ENCODE data around the gene BTBD19. TPM values are rescaled to one million over a fixed set of nuclear protein-coding genes. Genes with fewer than 3 reads are reported as not detected.

Gene BTBD19
- total RNA-seq, 1 donor from 2014 or later: 30.6 TPM

- Histone ChIP-seq H3K27me3 (ENCODE audit: insufficient read depth, low read length) (no peaks in the 10 kb centered on the region), H3K9me3 (ENCODE audit: insufficient read depth, low read depth, low read length) (no peaks in the 10 kb centered on the region), H3K36me3 (ENCODE audit: insufficient read depth, low read length) (no peaks in the 10 kb centered on the region), H3K4me1 (ENCODE audit: insufficient read depth, low read length) (no peaks in the 10 kb centered on the region), H2AFZ (ENCODE audit: low read depth, low read length) (no peak overlapping the region), H3K79me2 (ENCODE audit: insufficient read depth, low read length) (no peaks in the 10 kb centered on the region), H3K4me3 (ENCODE audit: insufficient read depth, low read depth, low read length) (no peak overlapping the region), H3K4me2 (ENCODE audit: low read length) (no peak overlapping the region), H4K20me1 (ENCODE audit: insufficient read depth, low read length) (no peaks in the 10 kb centered on the region), H3K9ac (ENCODE audit: low read length) (no peak overlapping the region), H3K27ac (ENCODE audit: low read depth, low read length) (no peak overlapping the region)
- Mint-ChIP-seq H3K27ac (ENCODE audit: unreplicated experiment) (no peak overlapping the region), H3K4me1 (ENCODE audit: low read depth, unreplicated experiment) (no peaks in the 10 kb centered on the region), H3K9me3 (ENCODE audit: unreplicated experiment) (peaks cover 15% of the 10 kb centered on the region), H3K27me3 (ENCODE audit: low read depth, unreplicated experiment) (peaks cover 11% of the 10 kb centered on the region), H3K4me3 (ENCODE audit: unreplicated experiment) (no peak overlapping the region), H3K36me3 (ENCODE audit: low read depth, unreplicated experiment) (peaks cover 8% of the 10 kb centered on the region)
- TF ChIP-seq EZH2 (IDR thresholded peaks at IDR 0.05; ENCODE audit: insufficient read depth, low read length) (no peak), CTCF (IDR thresholded peaks at IDR 0.05; ENCODE audit: insufficient read depth, low read depth, low read length) (no peak)
- DNase-seq (ENCODE audit: low read depth) (no peak), FAIRE-seq (no peak)
Measured at GRCh38 chr1:44828003-44828651, 19.8 kb downstream of the BTBD19 start.

GRCh38 chr1:44828841-44829440 lies 20.6 kb downstream of the BTBD19 start:
- Mint-ChIP-seq H3K9me3 (ENCODE audit: unreplicated experiment) (peaks cover 15% of the 10 kb centered on the region), H3K27me3 (ENCODE audit: low read depth, unreplicated experiment) (peaks cover 11% of the 10 kb centered on the region), H3K4me1 (ENCODE audit: low read depth, unreplicated experiment) (no peaks in the 10 kb centered on the region), H3K27ac (ENCODE audit: unreplicated experiment) (no peak overlapping the region), H3K4me3 (ENCODE audit: unreplicated experiment) (no peak overlapping the region), H3K36me3 (ENCODE audit: low read depth, unreplicated experiment) (peaks cover 8% of the 10 kb centered on the region)
- H3K36me3 ChIP-seq (ENCODE audit: insufficient read depth, low read length): no peaks in the 10 kb centered on the region
- DNase-seq (ENCODE audit: low read depth): no peak
- no peaks in the 10 kb centered on the region for H3K27me3 ChIP-seq (ENCODE audit: insufficient read depth, low read length)
- H4K20me1 ChIP-seq (ENCODE audit: insufficient read depth, low read length): no peaks in the 10 kb centered on the region
- no peak for TF ChIP-seq EZH2 (IDR thresholded peaks at IDR 0.05; ENCODE audit: insufficient read depth, low read length)
- no peak for TF ChIP-seq CTCF (IDR thresholded peaks at IDR 0.05; ENCODE audit: insufficient read depth, low read depth, low read length)
- no peak overlapping the region for H3K4me3 ChIP-seq (ENCODE audit: insufficient read depth, low read depth, low read length)
- H3K4me2 ChIP-seq (ENCODE audit: low read length): no peak overlapping the region
- no peak overlapping the region for H3K9ac ChIP-seq (ENCODE audit: low read length)
- no peaks in the 10 kb centered on the region for H3K4me1 ChIP-seq (ENCODE audit: insufficient read depth, low read length)
- H3K27ac ChIP-seq (ENCODE audit: low read depth, low read length): no peak overlapping the region
- no peak overlapping the region for H2AFZ ChIP-seq (ENCODE audit: low read depth, low read length)
- no peaks in the 10 kb centered on the region for H3K79me2 ChIP-seq (ENCODE audit: insufficient read depth, low read length)
- no peak for FAIRE-seq
- no peaks in the 10 kb centered on the region for H3K9me3 ChIP-seq (ENCODE audit: insufficient read depth, low read depth, low read length)
